GM19467 (cell line): ENCODE measurements around the gene MYNN.

Experiments used
- ATAC-seq: cut with Tn5 transposase; IDR thresholded peaks from one replicate; pipeline ENCODE4 v1.9.1; 2021; ENCODE audit warnings: mild to moderate bottlenecking, moderate library complexity; ENCODE audit not compliant: unreplicated experiment

The MYNN gene

DNA sequence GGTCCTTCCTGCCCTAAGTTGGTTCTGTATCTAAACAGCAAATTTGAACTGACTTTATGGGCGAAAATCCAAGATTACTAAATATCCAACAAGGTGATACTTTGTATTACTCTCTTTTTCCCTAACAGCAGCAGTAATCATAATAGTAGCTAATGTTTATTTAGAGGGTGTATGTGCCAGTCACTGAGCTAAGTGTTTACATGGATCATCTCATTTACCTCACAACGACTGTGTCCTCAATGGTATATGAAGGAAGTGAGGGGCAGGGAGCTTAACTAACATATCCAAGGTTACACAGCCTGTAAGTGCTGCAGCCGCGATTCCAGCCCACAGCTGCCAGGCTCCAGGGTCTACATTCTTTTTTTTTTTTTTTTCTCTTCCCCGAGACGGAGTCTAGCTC lies 49.8 kb downstream of the MYNN start:
- ATAC-seq: no peak

DNA sequence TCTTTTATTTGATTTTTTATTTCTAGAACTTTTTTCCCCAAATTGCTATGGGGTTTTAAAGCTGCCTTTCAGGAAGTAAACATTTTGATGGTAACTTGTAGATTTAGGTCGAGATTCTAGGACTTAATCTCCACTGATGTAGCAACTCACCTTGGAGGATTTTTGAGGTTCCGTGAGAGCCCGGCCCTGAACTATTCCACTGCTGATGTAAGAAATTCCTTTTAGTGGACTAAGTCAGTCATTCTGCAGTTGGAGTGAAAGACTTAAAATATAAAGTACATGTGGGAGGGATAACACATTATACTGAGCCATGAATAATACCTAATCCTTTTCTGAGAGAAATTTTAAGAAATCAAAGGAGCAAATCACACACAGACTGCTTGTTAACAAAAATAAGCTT lies 52.1 kb downstream of the MYNN start:
- no peak for ATAC-seq

DNA sequence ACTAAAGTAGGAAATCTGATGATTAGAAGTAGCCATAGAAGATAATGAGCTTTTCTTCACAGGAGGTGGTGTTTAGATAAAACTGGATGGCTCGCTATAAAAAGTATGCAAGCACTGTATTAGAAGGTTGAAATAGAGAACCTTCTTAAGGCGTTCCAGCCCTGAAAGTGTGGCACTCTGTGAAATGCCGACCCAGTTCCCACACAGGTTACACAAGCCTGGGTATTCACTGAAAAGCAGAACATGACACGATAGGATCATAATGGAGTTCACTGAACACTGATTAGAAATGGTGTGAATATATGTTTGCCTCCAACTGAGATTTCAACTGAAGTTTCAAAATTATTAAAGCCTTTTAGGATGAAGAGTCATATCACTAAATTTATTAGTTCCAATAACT lies 54.5 kb downstream of the MYNN start:
- ATAC-seq: no peak

DNA sequence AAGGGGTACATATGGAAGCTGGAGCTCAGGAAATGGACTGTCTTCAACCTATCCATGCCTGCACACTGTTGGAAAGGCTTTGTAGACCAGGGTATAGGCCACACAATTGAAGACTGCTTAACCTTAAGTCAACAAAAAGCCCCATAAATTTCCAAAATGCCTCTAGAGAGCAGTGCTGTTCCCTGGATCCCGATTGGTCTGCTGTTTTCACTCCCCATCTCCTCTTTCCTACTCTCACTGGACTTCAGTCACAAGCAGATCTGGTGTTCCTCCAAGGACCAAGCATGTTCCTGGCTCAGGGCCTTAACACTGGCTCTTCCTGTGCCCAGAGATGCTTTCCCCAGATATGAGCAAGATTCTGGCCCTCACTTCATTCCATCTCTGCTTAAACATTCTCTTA lies 62.3 kb downstream of the MYNN start:
- ATAC-seq: peak; percentile 14

DNA sequence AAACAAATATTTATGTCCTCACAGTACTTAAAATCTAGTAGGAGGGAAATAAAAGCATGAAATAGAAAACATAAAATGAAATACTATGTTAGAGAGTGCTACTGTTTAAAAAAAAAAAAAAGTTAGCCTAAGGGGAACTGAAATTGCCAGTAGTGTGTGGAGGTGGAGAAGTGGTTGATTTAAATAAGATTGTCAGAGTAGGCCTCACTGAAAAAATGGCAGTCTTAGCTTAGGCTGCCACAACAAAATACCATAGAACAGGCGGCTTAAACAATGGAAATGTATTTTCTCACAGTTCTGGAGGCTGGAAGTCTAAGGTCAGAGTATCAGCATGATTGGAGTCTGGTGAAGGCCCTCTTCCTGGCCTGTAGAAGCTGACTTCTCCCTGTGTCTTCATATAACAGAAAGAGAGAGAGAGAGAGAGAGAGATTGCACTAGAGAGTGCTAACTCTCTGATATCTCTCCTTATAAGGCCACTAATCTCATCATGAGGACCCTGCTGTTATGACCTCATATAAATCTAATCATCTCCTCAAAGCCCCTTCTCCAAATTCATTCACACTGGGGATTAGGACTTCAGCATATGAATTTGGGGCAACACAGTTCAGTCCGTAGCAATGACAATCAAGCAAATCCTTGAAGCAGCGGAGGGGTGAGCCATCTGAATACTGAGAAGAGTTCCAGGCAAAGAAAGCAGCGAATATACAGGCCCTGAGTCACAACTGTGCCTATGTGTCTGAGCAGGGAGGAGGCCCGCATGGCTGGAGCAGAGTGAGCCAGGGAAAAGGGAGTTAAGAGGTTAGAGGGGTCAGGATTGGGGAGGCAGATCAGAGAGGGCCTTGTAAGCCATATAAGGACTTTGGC lies 63.1 kb downstream of the MYNN start:
- peak; percentile 71 for ATAC-seq

DNA sequence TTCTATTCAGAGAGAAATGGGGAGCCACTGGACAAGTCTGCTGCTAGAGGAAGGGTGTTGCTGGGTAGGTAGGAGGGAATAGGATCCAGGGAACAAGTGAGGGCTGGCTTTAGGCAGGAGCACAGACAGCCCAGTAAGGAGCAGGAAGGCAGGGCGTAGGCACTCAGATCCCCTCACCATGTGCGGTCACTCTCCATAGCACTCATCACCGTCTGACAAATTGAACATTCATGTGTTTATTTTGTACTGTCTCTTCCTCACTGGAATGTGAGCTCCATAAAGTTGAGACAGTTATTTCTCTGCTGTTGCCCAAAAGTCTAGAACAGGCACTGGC lies 63.7 kb downstream of the MYNN start:
- ATAC-seq: no peak

DNA sequence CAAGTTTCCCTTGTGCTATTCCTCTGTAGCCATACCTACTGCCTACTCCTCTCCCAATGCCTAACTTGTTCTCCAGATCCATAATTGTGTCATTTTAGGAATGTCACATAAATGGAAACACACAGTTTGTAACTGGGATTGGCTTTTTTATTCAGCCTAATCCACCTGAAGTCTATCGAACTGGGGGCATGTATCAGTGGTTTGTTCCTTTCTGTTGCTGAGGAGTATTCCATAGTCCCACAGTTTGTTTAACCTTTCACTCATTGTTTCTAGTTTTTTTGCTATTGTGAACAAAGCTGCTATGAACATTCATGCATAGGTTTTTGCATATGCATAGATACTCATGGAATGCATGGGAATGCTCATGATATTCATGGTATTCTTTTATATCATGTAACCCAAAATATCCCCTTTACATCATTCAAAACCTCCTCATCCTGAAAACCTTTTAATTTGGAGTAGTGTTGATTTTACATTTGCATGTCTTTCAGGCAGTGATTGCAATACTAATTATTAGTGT lies 65.4 kb downstream of the MYNN start:
- no peak for ATAC-seq
